Activated CD4-positive, alpha-beta T cell treated with anti-CD3 and anti-CD28 coated beads, Interleukin-2, amount 50 U/mL, for 4 hours (primary cell): ENCODE data around the gene SMURF2.
A peak's percentile ranks its signal among the peaks of the same experiment; 100 is the strongest.
"Not testable (repeated sequence)": the region's sequence is repeated elsewhere in the genome, so short reads cannot be mapped to it uniquely, and the experiment has no call there.

Experiments
- DNase-seq, 2 experiments: peaks; one replicate each; pipeline ENCODE4 v3.0.0-alpha.2; 2020

SMURF2 gene

GRCh38 chr17:64664299-64664981 is 2.3 kb upstream of the SMURF2 start:
- not testable (repeated sequence) for DNase-seq

GRCh38 chr17:64663836-64664235 is 1.7 kb upstream of the SMURF2 start:
- DNase-seq: not testable (repeated sequence)

GRCh38 chr17:64662774-64663367 is 764 bp upstream of the SMURF2 start:
- DNase-seq: no peak

- no peak for DNase-seq
Measured at GRCh38 chr17:64661726-64661975, 456 bp downstream of the SMURF2 start.

GRCh38 chr17:64660978-64661725 is 955 bp downstream of the SMURF2 start:
- peak; percentile 23 to 28 for DNase-seq

- not testable (repeated sequence) for DNase-seq
Measured at GRCh38 chr17:64660195-64660977, 1.7 kb downstream of the SMURF2 start.

GRCh38 chr17:64658931-64659330 is 3.2 kb downstream of the SMURF2 start:
- no peak for DNase-seq

- no peak for DNase-seq
Measured at GRCh38 chr17:64657610-64658125, 4.4 kb downstream of the SMURF2 start.

GRCh38 chr17:64655704-64656103 is 6.4 kb downstream of the SMURF2 start:
- DNase-seq: no peak

GRCh38 chr17:64653985-64654355 is 8.1 kb downstream of the SMURF2 start:
- DNase-seq: no peak

- no peak for DNase-seq
Measured at GRCh38 chr17:64653325-64653984, 8.7 kb downstream of the SMURF2 start.

GRCh38 chr17:64651889-64652288 is 10.2 kb downstream of the SMURF2 start:
- DNase-seq: no peak

- no peak for DNase-seq
Measured at GRCh38 chr17:64648234-64648633, 13.9 kb downstream of the SMURF2 start.

GRCh38 chr17:64647817-64648216 is 14.3 kb downstream of the SMURF2 start:
- no peak for DNase-seq

- no peak for DNase-seq
Measured at GRCh38 chr17:64639516-64639915, 22.6 kb downstream of the SMURF2 start.

- no peak for DNase-seq
Measured at GRCh38 chr17:64638552-64639203, 23.4 kb downstream of the SMURF2 start.

- no peak for DNase-seq
Measured at GRCh38 chr17:64635647-64636305, 26.3 kb downstream of the SMURF2 start.

GRCh38 chr17:64634218-64634617 is 27.9 kb downstream of the SMURF2 start:
- DNase-seq: no peak

- DNase-seq: no peak
Measured at GRCh38 chr17:64632606-64633005, 29.5 kb downstream of the SMURF2 start.

GRCh38 chr17:64632194-64632593 is 29.9 kb downstream of the SMURF2 start:
- no peak for DNase-seq
